Epithelial cell of esophagus (primary cell): ENCODE results near the gene EBF4.

ENCODE experiments used
- DNase-seq: peaks from one replicate; pipeline ENCODE4 v3.0.0; 2010; ENCODE audit warnings: low read depth
- H3K4me3 ChIP-seq: 2 replicates; pipeline ENCODE4 v1.5.1; 2011; ENCODE audit warnings: mild to moderate bottlenecking, low read length, control low read depth
- TF ChIP-seq, protein P1 (sequence below): IDR thresholded peaks from 2 replicates; pipeline ENCODE4 v1.5.1; 2011; ENCODE audit warnings: low read depth, mild to moderate bottlenecking, low read length, control low read depth, inconsistent platforms; ENCODE audit not compliant: insufficient read depth; ENCODE audit errors: missing control alignments

Gene EBF4

DNA sequence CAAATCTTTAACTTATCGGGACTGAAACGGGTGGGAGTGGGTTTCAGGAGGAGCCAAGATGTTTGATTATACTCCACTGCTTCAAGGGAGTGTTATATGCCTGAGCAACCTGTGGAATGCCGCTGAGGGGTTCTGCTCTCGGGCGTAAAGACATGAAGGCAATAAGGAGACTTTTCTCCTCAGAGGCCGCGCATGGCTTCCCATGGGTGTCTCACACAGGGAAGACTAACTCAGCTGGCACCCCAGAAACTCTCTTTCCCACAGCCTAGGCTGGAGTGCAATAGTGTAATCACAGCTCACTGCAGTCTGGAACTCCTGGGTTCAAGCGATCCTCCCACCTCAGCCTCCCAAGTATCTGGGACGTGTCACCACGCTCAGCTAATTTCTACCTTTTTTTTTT lies 117.1 kb downstream of the EBF4 start:
- no peak overlapping the region for H3K4me3 ChIP-seq
- TF ChIP-seq, protein P1, sequence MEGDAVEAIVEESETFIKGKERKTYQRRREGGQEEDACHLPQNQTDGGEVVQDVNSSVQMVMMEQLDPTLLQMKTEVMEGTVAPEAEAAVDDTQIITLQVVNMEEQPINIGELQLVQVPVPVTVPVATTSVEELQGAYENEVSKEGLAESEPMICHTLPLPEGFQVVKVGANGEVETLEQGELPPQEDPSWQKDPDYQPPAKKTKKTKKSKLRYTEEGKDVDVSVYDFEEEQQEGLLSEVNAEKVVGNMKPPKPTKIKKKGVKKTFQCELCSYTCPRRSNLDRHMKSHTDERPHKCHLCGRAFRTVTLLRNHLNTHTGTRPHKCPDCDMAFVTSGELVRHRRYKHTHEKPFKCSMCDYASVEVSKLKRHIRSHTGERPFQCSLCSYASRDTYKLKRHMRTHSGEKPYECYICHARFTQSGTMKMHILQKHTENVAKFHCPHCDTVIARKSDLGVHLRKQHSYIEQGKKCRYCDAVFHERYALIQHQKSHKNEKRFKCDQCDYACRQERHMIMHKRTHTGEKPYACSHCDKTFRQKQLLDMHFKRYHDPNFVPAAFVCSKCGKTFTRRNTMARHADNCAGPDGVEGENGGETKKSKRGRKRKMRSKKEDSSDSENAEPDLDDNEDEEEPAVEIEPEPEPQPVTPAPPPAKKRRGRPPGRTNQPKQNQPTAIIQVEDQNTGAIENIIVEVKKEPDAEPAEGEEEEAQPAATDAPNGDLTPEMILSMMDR: no peak
- DNase-seq: no peak
